ENCODE results near the gene SIL1. TPM values are rescaled to one million over a fixed set of nuclear protein-coding genes. Genes with fewer than 3 reads are reported as not detected.

The SIL1 gene
- total RNA-seq (2021; fragmentation: NEBNext Ultra II Directional; extraction: Animal tissue kit (Norgen Biotek cat#: 25700)) (6.6 and 8.3 TPM in 2 replicates), polyA plus RNA-seq (2011; rRNA removed) (12.8 and 13.9 TPM in 2 replicates), polyA minus RNA-seq (2011; rRNA and poly(A)+ RNA removed) (4.6 and 7.5 TPM in 2 replicates)
- polyA plus RNA-seq (2011; cell fraction: cytosol; rRNA removed), result 8.3 TPM
- polyA plus RNA-seq (2011; cell fraction: nucleus; rRNA removed), result 10.5 TPM
- polyA plus RNA-seq (2012, experiment 1 of 2), result 6.4 to 9.6 TPM (median 7.6 TPM) in 4 replicates
- 6.8 TPM for polyA plus RNA-seq (2012, experiment 2 of 2)
- 5.9 TPM for polyA plus RNA-seq (2013, experiment 1 of 2)
- 7.7 TPM for polyA plus RNA-seq (2013, experiment 2 of 2)
- polyA minus RNA-seq (2011; cell fraction: cytosol; rRNA and poly(A)+ RNA removed), result 12.8 TPM
- polyA minus RNA-seq (2011; cell fraction: nucleus; rRNA and poly(A)+ RNA removed), result 8.5 TPM
- long read RNA-seq, experiment 1, partial matches to known transcripts, result 0 of 1 reads
- long read RNA-seq, experiment 1, other reads (novel, unspliced or antisense), result 1 of 1 reads
- long read RNA-seq, experiment 2, partial matches to known transcripts, result 1 of 11 reads
- long read RNA-seq, experiment 2, other reads (novel, unspliced or antisense), result 7 of 11 reads

DNA sequence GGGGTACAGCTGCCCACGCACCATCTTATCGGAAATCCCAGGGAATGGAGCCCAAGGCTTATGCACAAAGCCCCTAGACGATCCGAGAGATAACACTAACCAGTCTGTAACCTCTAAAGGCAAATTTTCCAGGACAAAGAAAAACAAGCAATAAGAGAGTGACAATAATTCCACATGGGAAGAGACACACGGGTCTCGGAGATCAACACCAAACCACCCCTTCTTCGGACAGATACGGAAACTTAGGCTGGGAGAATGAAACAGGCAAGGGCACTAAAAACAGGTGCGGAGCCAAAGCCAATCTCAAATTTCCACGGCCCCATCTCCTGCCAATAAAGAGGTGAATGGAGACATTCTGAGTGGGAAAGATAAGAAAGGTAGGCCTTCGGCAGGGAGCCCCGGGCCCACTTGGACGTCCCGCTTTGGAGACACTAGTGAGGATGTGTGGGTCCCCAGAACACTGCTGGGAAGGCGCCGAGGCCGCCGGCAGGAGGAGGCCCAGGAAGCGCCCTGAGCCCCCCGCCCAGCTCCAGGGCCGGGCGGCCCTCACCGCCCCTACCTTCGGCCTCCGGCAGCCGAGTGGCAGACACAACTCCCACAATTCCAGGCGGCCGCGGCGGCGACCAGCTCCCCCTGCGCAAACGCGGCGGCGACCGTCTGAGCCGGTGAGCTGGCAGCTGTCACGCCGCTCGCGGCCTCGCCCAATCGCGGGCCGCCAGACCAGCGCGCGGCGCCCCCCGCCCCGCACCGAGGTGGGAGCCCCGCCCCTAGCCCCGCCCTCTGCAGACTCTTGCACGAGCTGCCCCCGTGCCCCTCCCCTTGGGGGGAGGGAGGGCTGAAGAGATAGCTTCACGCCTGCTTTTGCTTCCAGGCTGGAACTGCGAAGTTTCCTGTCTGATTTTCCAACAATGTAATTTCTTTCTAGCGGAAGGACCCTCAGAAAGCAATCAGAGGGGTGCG, at the start of gene SIL1:
SIL1 (minus strand) TSS at position 659 of the 960 bp plus-strand sequence. CDS start 70,525 bp downstream, outside the sequence.
- H3K27ac ChIP-seq (ENCODE audit: low read depth, low read length), result peak within 1 kb of the TSS; percentile 54
- CTCF ChIA-PET (ENCODE audit: partially characterized antibody), result interaction anchor here (0.6 kb wide), 2 partner anchors 45 to 380 kb away, joined by 3 to 4 read pairs; no protein-coding TSS in a partner anchor
- no peak for FAIRE-seq
- peak; percentile 81 for TF ChIP-seq TAF1 (IDR thresholded peaks at IDR 0.05; ENCODE audit: low read depth, low read length)
- TF ChIP-seq HDAC2 (IDR thresholded peaks at IDR 0.05; ENCODE audit: borderline replicate concordance in 1 of 2, low read depth in 2 of 2, low read length in 2 of 2), result no peak
- TF ChIP-seq CREB1 (IDR thresholded peaks at IDR 0.05), result peak; percentile 67
- peak; percentile 52 for TF ChIP-seq ASH2L (IDR thresholded peaks at IDR 0.05; ENCODE audit: low read length)
- TF ChIP-seq CTBP2 (IDR thresholded peaks at IDR 0.05; ENCODE audit: borderline replicate concordance, insufficient read depth, insufficient read length, low read length), result no peak
- TF ChIP-seq SP1 (IDR thresholded peaks at IDR 0.05; ENCODE audit: low read depth, low read length), result peak; percentile 46; the same call in 1 of the 2 replicates
- TF ChIP-seq PHF8 (conservative IDR thresholded peaks at IDR 0.05; ENCODE audit: low read depth, low read length), result peak; percentile 55
- TF ChIP-seq SIX5 (IDR thresholded peaks at IDR 0.05; ENCODE audit: low read depth, low read length), result no peak

More for the DNA sequence above, at the start of gene SIL1:
- H3K4me3 ChIP-seq (ENCODE audit: extremely low read depth in 1 of 4, insufficient read depth in 2 of 4, low read depth in 3 of 4, low read length in 4 of 4), result peak within 1 kb of the TSS; percentile 42 to 68 (median 50)
- no peaks in the 10 kb centered on the region for H3K27me3 ChIP-seq (replicated peaks in 1 of 4; ENCODE audit: control insufficient read depth in 3 of 4, extremely low read depth in 1 of 4, insufficient read depth in 3 of 4, low read length in 3 of 4)
- no peak within 1 kb of the TSS for H2AK5ac ChIP-seq (ENCODE audit: low read depth, low read length)
- H3K23me2 ChIP-seq (ENCODE audit: low read depth, low read length), result peaks cover 5% of the 10 kb centered on the region; the same call in 1 of the 2 replicates
- peak within 1 kb of the TSS; percentile 77 to 81 for H3K4me2 ChIP-seq (ENCODE audit: insufficient read depth in 1 of 2, low read depth in 2 of 2, low read length in 2 of 2)
- WGBS, 2 experiments (ENCODE audit: extremely low coverage in 1 of 2, insufficient coverage in 1 of 2, insufficient read length in 1 of 2, insufficient replicate concordance in 2 of 2, low coverage in 1 of 2, low lambda C conversion rate in 2 of 2, missing lambda C conversion rate in 1 of 2), result 20% methylated on average over 45 of the region's 61 CpGs; no CpG with 5 or more reads in 1 of the 2 experiments
- no peak within 1 kb of the TSS; the same call in 1 of the 2 replicates for H3K18ac ChIP-seq (ENCODE audit: extremely low read depth, low read length)
- no peaks in the 10 kb centered on the region for H3K36me3 ChIP-seq (ENCODE audit: control insufficient read depth in 2 of 4, insufficient read depth in 4 of 4, low read length in 3 of 4)
- H3K79me1 ChIP-seq (ENCODE audit: low read depth, low read length), result no peaks in the 10 kb centered on the region
- peak within 1 kb of the TSS; percentile 91 for H2AFZ ChIP-seq (ENCODE audit: low read length)
- H3K23ac ChIP-seq (ENCODE audit: insufficient read length), result no peak within 1 kb of the TSS
- peak within 1 kb of the TSS; percentile 27 for H4K5ac ChIP-seq (ENCODE audit: insufficient read length, low read depth, low read length)
- peak within 1 kb of the TSS; percentile 75; the same call in 1 of the 2 replicates for H2BK12ac ChIP-seq (ENCODE audit: low read depth, low read length)
- peak within 1 kb of the TSS; percentile 4 for H4K91ac ChIP-seq (replicated peaks; ENCODE audit: insufficient read length, low read length)
- no peak within 1 kb of the TSS for H3K14ac ChIP-seq (ENCODE audit: insufficient read length)
- peak; percentile 88 to 93 for DNase-seq (ENCODE audit: low read depth in 1 of 2, low spot score in 2 of 2)
- H3K9ac ChIP-seq (replicated peaks in 1 of 4; ENCODE audit: extremely low read depth in 1 of 4, low read depth in 3 of 4, low read length in 3 of 4), result peak within 1 kb of the TSS; percentile 50 to 68 (median 56)
- H2BK5ac ChIP-seq (ENCODE audit: low read depth, low read length), result peak within 1 kb of the TSS; percentile 63
- H2BK15ac ChIP-seq (ENCODE audit: low read length), result peak within 1 kb of the TSS; percentile 77; the same call in 1 of the 2 replicates
- no peak within 1 kb of the TSS for H3K56ac ChIP-seq (replicated peaks; ENCODE audit: insufficient read length, low read depth, low read length)
- H3K79me2 ChIP-seq (ENCODE audit: control insufficient read depth in 1 of 2, insufficient read depth in 2 of 2, low read length in 2 of 2), result no peaks in the 10 kb centered on the region
- no peaks in the 10 kb centered on the region for H4K20me1 ChIP-seq (replicated peaks in 1 of 2; ENCODE audit: control insufficient read depth in 1 of 2, insufficient read depth in 2 of 2, low read length in 2 of 2)
- POLR2A ChIA-PET (ENCODE audit: partially characterized antibody), result interaction anchor here (0.7 to 1.4 kb wide), 3 partner anchors 35 to 96 kb away, joined by 3 to 4 read pairs (median 3); no protein-coding TSS in a partner anchor
- H2BK120ac ChIP-seq (replicated peaks; ENCODE audit: low read depth, low read length), result peak within 1 kb of the TSS; percentile 7
- H2BK20ac ChIP-seq (ENCODE audit: low read length), result no peak within 1 kb of the TSS
- no peaks in the 10 kb centered on the region for H3K4me1 ChIP-seq (replicated peaks in 1 of 4; ENCODE audit: control insufficient read depth in 3 of 4, insufficient read depth in 4 of 4, low read length in 3 of 4)
- no peaks in the 10 kb centered on the region for H3K9me3 ChIP-seq (ENCODE audit: insufficient read depth in 2 of 2, low read depth in 1 of 2, low read length in 1 of 2)
- H4K8ac ChIP-seq (ENCODE audit: extremely low read depth, insufficient read depth, low read length), result peak within 1 kb of the TSS; percentile 84; the same call in 1 of the 2 replicates
- H3K4ac ChIP-seq (replicated peaks; ENCODE audit: insufficient read length, low read depth, low read length), result no peak within 1 kb of the TSS
